HG02938 (cell line): ENCODE results near the gene SMC1A.
"Not testable (repeated sequence)": the region's sequence is repeated elsewhere in the genome, so short reads cannot be mapped to it uniquely, and the experiment has no call there.

ENCODE experiments used
- ATAC-seq: cut with Tn5 transposase; IDR thresholded peaks from one replicate; pipeline ENCODE4 v1.9.1; 2021; ENCODE audit warnings: mild to moderate bottlenecking, moderate library complexity; ENCODE audit not compliant: unreplicated experiment

Gene SMC1A

GRCh38 chrX:53422861-53423306 is 430 bp upstream of the SMC1A start, which contains the start of gene RIBC1:
Gene RIBC1 (plus strand): TSS chrX:53422873. CDS start chrX:53426277, 3,404 bp downstream.
- no peak for ATAC-seq

- ATAC-seq = peak; percentile 3
These were observed 725 bp downstream of the SMC1A start for GRCh38 chrX:53421772-53422085.

- ATAC-seq = no peak
These were observed 1.3 kb downstream of the SMC1A start for GRCh38 chrX:53421125-53421524.

- not testable (repeated sequence) for ATAC-seq
These were observed 2.1 kb downstream of the SMC1A start for GRCh38 chrX:53420351-53420750.

- no peak for ATAC-seq
These were observed 10.0 kb downstream of the SMC1A start for GRCh38 chrX:53412446-53412845.

GRCh38 chrX:53403535-53403934 is 18.9 kb downstream of the SMC1A start:
- no peak for ATAC-seq

- no peak for ATAC-seq
These were observed 24.2 kb downstream of the SMC1A start for GRCh38 chrX:53398216-53398615.

- ATAC-seq = no peak
These were observed 26.7 kb downstream of the SMC1A start for GRCh38 chrX:53395605-53396298.

- ATAC-seq = no peak
These were observed 38.9 kb downstream of the SMC1A start for GRCh38 chrX:53383376-53384076.

- no peak for ATAC-seq
These were observed 42.7 kb downstream of the SMC1A start for GRCh38 chrX:53379747-53380146.

- ATAC-seq = no peak
These were observed 43.3 kb downstream of the SMC1A start for GRCh38 chrX:53379008-53379710.

GRCh38 chrX:53377464-53377863 is 45.0 kb downstream of the SMC1A start:
- ATAC-seq = no peak

GRCh38 chrX:53376888-53377287 is 45.6 kb downstream of the SMC1A start:
- no peak for ATAC-seq

- ATAC-seq = no peak
These were observed 47.5 kb downstream of the SMC1A start for GRCh38 chrX:53374923-53375322.

- no peak for ATAC-seq
These were observed 48.1 kb downstream of the SMC1A start for GRCh38 chrX:53374222-53374820.

GRCh38 chrX:53373307-53373706 is 49.1 kb downstream of the SMC1A start:
- no peak for ATAC-seq

GRCh38 chrX:53366454-53366853 is 56.0 kb downstream of the SMC1A start:
- ATAC-seq = not testable (repeated sequence)

- no peak for ATAC-seq
These were observed 60.0 kb downstream of the SMC1A start for GRCh38 chrX:53362449-53362848.

GRCh38 chrX:53357799-53358530 is 64.5 kb downstream of the SMC1A start:
- no peak for ATAC-seq

GRCh38 chrX:53356186-53356585 is 66.3 kb downstream of the SMC1A start:
- ATAC-seq = no peak

GRCh38 chrX:53354669-53355068 is 67.8 kb downstream of the SMC1A start:
- ATAC-seq = no peak
